Right cardiac atrium (tissue), 5 donors: ENCODE measurements around the gene AHCYL2. TPM values are rescaled to one million over a fixed set of nuclear protein-coding genes. Genes with fewer than 3 reads are reported as not detected.
"Not testable (repeated sequence)": the region's sequence is repeated elsewhere in the genome, so short reads cannot be mapped to it uniquely, and the experiment has no call there.

Experiments used
- ATAC-seq, 2 donors: fragments of 200-7000 bp; cut with Tn5 transposase; one replicate each; pipeline versions ENCODE4 v1.8.0 to v1.9.1; 2020; ENCODE audit warnings: moderate library complexity in 2 of 2, mild to moderate bottlenecking in 1 of 2
- DNase-seq, 3 donors: peaks; one replicate each; pipeline ENCODE4 v3.0.0-alpha.2; 2020
- H3K27ac ChIP-seq: one replicate; pipeline ENCODE4 v1.5.1; 2013; ENCODE audit warnings: mild to moderate bottlenecking, low read length, control low read depth, moderate library complexity
- H3K27me3 ChIP-seq: one replicate; pipeline ENCODE4 v1.6.1; 2013; ENCODE audit not compliant: control insufficient read depth, insufficient read depth
- H3K4me1 ChIP-seq: one replicate; pipeline ENCODE4 v1.6.1; 2013; ENCODE audit warnings: low read length; ENCODE audit not compliant: control insufficient read depth, insufficient read depth
- H3K4me3 ChIP-seq: one replicate; pipeline ENCODE4 v1.5.1; 2013; ENCODE audit warnings: low read length, control low read depth
- H3K9me3 ChIP-seq: one replicate; pipeline ENCODE4 v1.6.1; 2013; ENCODE audit warnings: low read length; ENCODE audit not compliant: control insufficient read depth
- WGBS: extraction: QIAGEN DNeasy Blood & Tissue Kit; methylation state at CpG from one replicate; pipeline ENCODE4 v1.1.7; 2013; 5-methylcytosine and 5-hydroxymethylcytosine counted together
- intact Hi-C, 4 donors: fragments of 100-400 bp; cut with DNase I; formaldehyde crosslinking; loops; one replicate each; pipeline versions ENCODE4 v1.11.0 to v1.14.0; 2022 to 2023
- polyA plus RNA-seq: library from polyadenylated mRNA; stranded (reverse); fragments of 200-250 nt; gene quantifications from one replicate; pipeline ENCODE4 v1.2.3, GENCODE V29; 2013
- total RNA-seq, 4 donors: library from RNA; stranded (reverse); fragmentation: NEBNext Ultra II Directional; extraction: Animal tissue kit (Norgen Biotek cat#: 25700); gene quantifications; one replicate each; pipeline ENCODE4 v1.2.1, GENCODE V29; 2021
- donor health status: healthy with polysubstance abuse.
- donor health status: DM: no; HTN: yes; CAD: no.
- donor health status: DM: no; HTN: no; CAD: no.
- donor health status: DM: no; HTN: yes; CAD: no; lungs with severe emphysema.
- donor health status: DM: yes; HTN: yes; CAD: no.

Gene AHCYL2
- total and polyA plus RNA-seq, 5 donors = 1.8 to 8.8 (median 7.1) TPM

- WGBS = 73% methylated on average over 16 of the region's 16 CpGs
- DNase-seq (peak; percentile 83 to 95 (median 92)), ATAC-seq (peak; percentile 84 to 86)
- H3K4me1 ChIP-seq = no peaks in the 10 kb centered on the region
- no peak overlapping the region for H3K27ac ChIP-seq
- H3K9me3 ChIP-seq = no peaks in the 10 kb centered on the region
- no peaks in the 10 kb centered on the region for H3K27me3 ChIP-seq
- intact Hi-C loops = loop anchor here (1.0 to 10.0 kb wide), 4 partner anchors 43 to 262 kb away; no protein-coding TSS in a partner anchor
- H3K4me3 ChIP-seq = no peak overlapping the region
Observed at GRCh38 chr7:129210256-129210988, 14.4 kb upstream of the AHCYL2 start.

- intact Hi-C loops = loop anchor here (1.0 to 10.0 kb wide), 4 partner anchors 44 to 261 kb away; no protein-coding TSS in a partner anchor
- no peaks in the 10 kb centered on the region for H3K4me1 ChIP-seq
- H3K27me3 ChIP-seq = no peaks in the 10 kb centered on the region
- ATAC-seq (peak; percentile 40 to 45), DNase-seq (peak in 1 of 3 donors; percentile 55)
- no peaks in the 10 kb centered on the region for H3K9me3 ChIP-seq
- WGBS = 86% methylated on average over 14 of the region's 14 CpGs
- H3K4me3 ChIP-seq = no peak overlapping the region
- no peak overlapping the region for H3K27ac ChIP-seq
Observed at GRCh38 chr7:129210989-129211312, 13.9 kb upstream of the AHCYL2 start.

GRCh38 chr7:129212126-129212525, 12.7 kb upstream of the AHCYL2 start:
- intact Hi-C loops = loop anchor here (5.0 to 10.0 kb wide), 3 partner anchors 45 to 260 kb away; no protein-coding TSS in a partner anchor
- H3K27ac ChIP-seq = no peak overlapping the region
- H3K9me3 ChIP-seq = no peaks in the 10 kb centered on the region
- H3K27me3 ChIP-seq = no peaks in the 10 kb centered on the region
- 91% methylated on average over 14 of the region's 14 CpGs for WGBS
- DNase-seq (no peak), ATAC-seq (no peak)
- H3K4me1 ChIP-seq = no peaks in the 10 kb centered on the region
- H3K4me3 ChIP-seq = no peak overlapping the region

GRCh38 chr7:129212596-129212995, 12.2 kb upstream of the AHCYL2 start:
- Histone ChIP-seq H3K4me1 (no peaks in the 10 kb centered on the region), H3K9me3 (no peaks in the 10 kb centered on the region), H3K4me3 (no peak overlapping the region), H3K27ac (no peak overlapping the region), H3K27me3 (no peaks in the 10 kb centered on the region)
- DNase-seq (no peak), ATAC-seq (no peak)
- intact Hi-C loops = loop anchor here (5.0 to 10.0 kb wide), 3 partner anchors 45 to 260 kb away; no protein-coding TSS in a partner anchor
- WGBS = 87% methylated on average over 4 of the region's 4 CpGs

GRCh38 chr7:129213828-129214227, 11.0 kb upstream of the AHCYL2 start:
- WGBS = 57% methylated on average over 15 of the region's 15 CpGs
- Histone ChIP-seq H3K4me1 (no peaks in the 10 kb centered on the region), H3K27me3 (no peaks in the 10 kb centered on the region), H3K27ac (no peak overlapping the region), H3K9me3 (no peaks in the 10 kb centered on the region), H3K4me3 (no peak overlapping the region)
- DNase-seq = no peak
- ATAC-seq = no peak
- intact Hi-C loops = loop anchor here (5.0 to 10.0 kb wide), 3 partner anchors 47 to 258 kb away; no protein-coding TSS in a partner anchor

- H3K4me1 ChIP-seq = not testable (repeated sequence)
- intact Hi-C loops = loop anchor here in 2 of 4 donors (5.0 to 10.0 kb wide), 2 partner anchors 82 to 249 kb away; no protein-coding TSS in a partner anchor
- WGBS = 95% methylated on average over 15 of the region's 15 CpGs
Observed at GRCh38 chr7:129215691-129216090, 9.1 kb upstream of the AHCYL2 start.

GRCh38 chr7:129216101-129216715, 8.6 kb upstream of the AHCYL2 start:
- not testable (repeated sequence) for ATAC-seq
- intact Hi-C loops = loop anchor here in 2 of 4 donors (5.0 to 10.0 kb wide), 2 partner anchors 81 to 249 kb away; no protein-coding TSS in a partner anchor

More at GRCh38 chr7:129215691-129216090, 9.1 kb upstream of the AHCYL2 start:
- not testable (repeated sequence) for DNase-seq, ATAC-seq, H3K27me3 ChIP-seq, H3K27ac ChIP-seq, H3K4me3 ChIP-seq, H3K9me3 ChIP-seq

GRCh38 chr7:129216821-129217416, 7.9 kb upstream of the AHCYL2 start:
- WGBS = 69% methylated on average over 8 of the region's 8 CpGs
- H3K27ac ChIP-seq, H3K4me3 ChIP-seq, DNase-seq, H3K9me3 ChIP-seq, H3K27me3 ChIP-seq, ATAC-seq, H3K4me1 ChIP-seq: not testable (repeated sequence)
- intact Hi-C loops = loop anchor here in 2 of 4 donors (5.0 to 10.0 kb wide), 2 partner anchors 80 to 248 kb away; no protein-coding TSS in a partner anchor

More at GRCh38 chr7:129216101-129216715, 8.6 kb upstream of the AHCYL2 start:
- not testable (repeated sequence) for H3K4me3 ChIP-seq, H3K27me3 ChIP-seq, H3K27ac ChIP-seq, DNase-seq, H3K4me1 ChIP-seq, H3K9me3 ChIP-seq
- WGBS = 96% methylated on average over 34 of the region's 34 CpGs

GRCh38 chr7:129218514-129219062, 6.2 kb upstream of the AHCYL2 start:
- Histone ChIP-seq H3K27ac (no peak overlapping the region), H3K27me3 (no peaks in the 10 kb centered on the region), H3K4me3 (no peak overlapping the region), H3K9me3 (no peaks in the 10 kb centered on the region), H3K4me1 (no peaks in the 10 kb centered on the region)
- intact Hi-C loops = loop anchor here in 3 of 4 donors (2.0 to 10.0 kb wide), 3 partner anchors 52 to 246 kb away; no protein-coding TSS in a partner anchor
- DNase-seq (peak; percentile 85 to 93 (median 88)), ATAC-seq (peak; percentile 88 to 91)
- WGBS = 12% methylated on average over 9 of the region's 9 CpGs

- intact Hi-C loops = loop anchor here in 3 of 4 donors (2.0 to 10.0 kb wide), 3 partner anchors 52 to 246 kb away; no protein-coding TSS in a partner anchor
Observed at GRCh38 chr7:129219166-129219565, 5.7 kb upstream of the AHCYL2 start.

More at GRCh38 chr7:129219166-129219565, 5.7 kb upstream of the AHCYL2 start:
- not testable (repeated sequence) for H3K4me1 ChIP-seq, H3K9me3 ChIP-seq, H3K27me3 ChIP-seq, ATAC-seq, H3K27ac ChIP-seq, H3K4me3 ChIP-seq, DNase-seq
- 87% methylated on average over 4 of the region's 4 CpGs for WGBS
